ENCODE measurements around the gene MBNL2.

Gene MBNL2

GRCh38 chr13:97255515-97256021 is 33.4 kb downstream of the MBNL2 start:
- DNase-seq: no peak

- no peak for DNase-seq
These were observed 34.2 kb downstream of the MBNL2 start for GRCh38 chr13:97256343-97256783.

GRCh38 chr13:97257228-97257755 is 35.2 kb downstream of the MBNL2 start:
- no peak for DNase-seq

GRCh38 chr13:97257800-97258799 is 36.0 kb downstream of the MBNL2 start:
- no peak for DNase-seq

GRCh38 chr13:97258801-97259200 is 36.7 kb downstream of the MBNL2 start:
- no peak for DNase-seq

GRCh38 chr13:97259410-97259797 is 37.3 kb downstream of the MBNL2 start:
- no peak for DNase-seq

- DNase-seq: no peak
These were observed 37.9 kb downstream of the MBNL2 start for GRCh38 chr13:97259798-97260714.

- no peak for DNase-seq
These were observed 39.3 kb downstream of the MBNL2 start for GRCh38 chr13:97261254-97262005.

GRCh38 chr13:97262058-97262457 is 39.9 kb downstream of the MBNL2 start:
- no peak for DNase-seq

GRCh38 chr13:97263160-97263559 is 41.0 kb downstream of the MBNL2 start:
- DNase-seq: no peak

- no peak for DNase-seq
These were observed 42.5 kb downstream of the MBNL2 start for GRCh38 chr13:97264663-97265062.

- DNase-seq: peak; percentile 78
These were observed 44.2 kb downstream of the MBNL2 start for GRCh38 chr13:97266332-97266731.

GRCh38 chr13:97266772-97267417 is 44.8 kb downstream of the MBNL2 start:
- DNase-seq: no peak

- DNase-seq: no peak
These were observed 45.4 kb downstream of the MBNL2 start for GRCh38 chr13:97267418-97268059.

GRCh38 chr13:97268772-97269171 is 46.6 kb downstream of the MBNL2 start:
- no peak for DNase-seq

- DNase-seq: no peak
These were observed 47.5 kb downstream of the MBNL2 start for GRCh38 chr13:97269603-97270002.

- no peak for DNase-seq
These were observed 50.4 kb downstream of the MBNL2 start for GRCh38 chr13:97272526-97272925.

GRCh38 chr13:97273341-97273831 is 51.3 kb downstream of the MBNL2 start:
- DNase-seq: no peak

- no peak for DNase-seq
These were observed 52.9 kb downstream of the MBNL2 start for GRCh38 chr13:97274829-97275649.

Measured in NCI-H187 treated with DMSO at 0.1 percent for 48 hours (cell line).